ENCODE measurements around the gene FADS3. TPM values are rescaled to one million over a fixed set of nuclear protein-coding genes. Genes with fewer than 3 reads are reported as not detected.

FADS3 gene
- total RNA-seq, 2 donors from 2014 or later: 6.9 to 18.7 TPM

GRCh38 chr11:61869429-61869707 lies 22.0 kb downstream of the FADS3 start:
- intact Hi-C loops (cut with DNase I, micrococcal nuclease): no loop called here
- ATAC-seq (no peak), DNase-seq (no peak)

GRCh38 chr11:61868571-61869428 lies 22.5 kb downstream of the FADS3 start:
- no peak for ATAC-seq
- intact Hi-C loops (cut with DNase I, micrococcal nuclease): no loop called here
- no peak for DNase-seq

- ATAC-seq (no peak), DNase-seq (no peak)
- intact Hi-C loops (cut with DNase I, micrococcal nuclease): no loop called here
Observed at GRCh38 chr11:61866958-61867343, 24.4 kb downstream of the FADS3 start.

GRCh38 chr11:61866231-61866957 lies 25.0 kb downstream of the FADS3 start:
- no peak for DNase-seq
- intact Hi-C loops (cut with DNase I, micrococcal nuclease): no loop called here

GRCh38 chr11:61864814-61865775 lies 26.2 kb downstream of the FADS3 start:
- DNase-seq (no peak), ATAC-seq (no peak)
- intact Hi-C loops (cut with DNase I, micrococcal nuclease): no loop called here

More at GRCh38 chr11:61866231-61866957, 25.0 kb downstream of the FADS3 start:
- ATAC-seq: no peak

GRCh38 chr11:61863548-61864081 lies 27.7 kb downstream of the FADS3 start:
- DNase-seq: no peak
- no peak for ATAC-seq
- intact Hi-C loops (cut with DNase I, micrococcal nuclease): no loop called here

- DNase-seq (no peak), ATAC-seq (no peak)
- intact Hi-C loops (cut with DNase I, micrococcal nuclease): no loop called here
Observed at GRCh38 chr11:61862714-61863547, 28.4 kb downstream of the FADS3 start.

- ATAC-seq (no peak), DNase-seq (no peak)
- intact Hi-C loops (cut with DNase I, micrococcal nuclease): no loop called here
Observed at GRCh38 chr11:61861634-61862033, 29.7 kb downstream of the FADS3 start.

GRCh38 chr11:61860054-61860903 lies 31.1 kb downstream of the FADS3 start:
- DNase-seq (peak; percentile 58 to 81), ATAC-seq (peak; percentile 96)
- intact Hi-C loops (cut with DNase I, micrococcal nuclease): no loop called here

- intact Hi-C loops (cut with DNase I, micrococcal nuclease): no loop called here
- DNase-seq (no peak), ATAC-seq (no peak)
Observed at GRCh38 chr11:61855939-61856680, 35.2 kb downstream of the FADS3 start.

GRCh38 chr11:61854966-61855714 lies 36.2 kb downstream of the FADS3 start:
- intact Hi-C loops (cut with DNase I, micrococcal nuclease): no loop called here
- DNase-seq (no peak), ATAC-seq (no peak)

- ATAC-seq: no peak
- no peak for DNase-seq
- intact Hi-C loops (cut with DNase I, micrococcal nuclease): no loop called here
Observed at GRCh38 chr11:61854206-61854895, 37.0 kb downstream of the FADS3 start.

- no peak for ATAC-seq
- no peak for DNase-seq
- intact Hi-C loops (cut with DNase I, micrococcal nuclease): no loop called here
Observed at GRCh38 chr11:61853698-61854169, 37.6 kb downstream of the FADS3 start.

GRCh38 chr11:61851900-61852295 lies 39.4 kb downstream of the FADS3 start:
- ATAC-seq (no peak), DNase-seq (no peak)
- intact Hi-C loops (cut with DNase I, micrococcal nuclease): no loop called here

- no peak for DNase-seq
- intact Hi-C loops (cut with DNase I, micrococcal nuclease): no loop called here
- ATAC-seq: no peak
Observed at GRCh38 chr11:61851113-61851899, 40.0 kb downstream of the FADS3 start.
